ENCODE data around the gene SPTLC2.

DNA sequence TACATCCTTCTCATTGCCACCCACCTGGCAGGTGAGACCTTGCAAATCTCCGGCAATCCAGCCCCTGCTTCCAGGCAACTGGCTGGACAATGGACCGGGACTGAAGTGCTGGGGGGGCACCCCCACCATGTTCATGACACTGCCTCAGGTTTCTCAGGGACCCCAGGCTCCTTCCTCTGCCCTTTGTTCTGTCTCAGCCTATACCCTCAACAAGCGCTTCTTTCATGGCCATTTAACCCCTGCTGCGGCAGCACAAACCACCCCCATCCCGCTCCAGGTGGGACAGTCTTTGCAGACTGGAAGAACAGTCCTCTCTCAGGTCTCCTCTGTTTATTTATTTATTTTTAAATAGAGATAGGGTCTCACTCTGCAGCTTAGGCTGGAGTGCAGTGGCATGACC lies 125.4 kb downstream of the SPTLC2 start:
- TF ChIP-seq, protein P1, sequence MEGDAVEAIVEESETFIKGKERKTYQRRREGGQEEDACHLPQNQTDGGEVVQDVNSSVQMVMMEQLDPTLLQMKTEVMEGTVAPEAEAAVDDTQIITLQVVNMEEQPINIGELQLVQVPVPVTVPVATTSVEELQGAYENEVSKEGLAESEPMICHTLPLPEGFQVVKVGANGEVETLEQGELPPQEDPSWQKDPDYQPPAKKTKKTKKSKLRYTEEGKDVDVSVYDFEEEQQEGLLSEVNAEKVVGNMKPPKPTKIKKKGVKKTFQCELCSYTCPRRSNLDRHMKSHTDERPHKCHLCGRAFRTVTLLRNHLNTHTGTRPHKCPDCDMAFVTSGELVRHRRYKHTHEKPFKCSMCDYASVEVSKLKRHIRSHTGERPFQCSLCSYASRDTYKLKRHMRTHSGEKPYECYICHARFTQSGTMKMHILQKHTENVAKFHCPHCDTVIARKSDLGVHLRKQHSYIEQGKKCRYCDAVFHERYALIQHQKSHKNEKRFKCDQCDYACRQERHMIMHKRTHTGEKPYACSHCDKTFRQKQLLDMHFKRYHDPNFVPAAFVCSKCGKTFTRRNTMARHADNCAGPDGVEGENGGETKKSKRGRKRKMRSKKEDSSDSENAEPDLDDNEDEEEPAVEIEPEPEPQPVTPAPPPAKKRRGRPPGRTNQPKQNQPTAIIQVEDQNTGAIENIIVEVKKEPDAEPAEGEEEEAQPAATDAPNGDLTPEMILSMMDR (IDR thresholded peaks at IDR 0.05; ENCODE audit: insufficient read depth, low read length), result no peak
- TF ChIP-seq POLR2AphosphoS5 (IDR thresholded peaks at IDR 0.05; ENCODE audit: low read depth), result no peak

All from HL-60 (cell line).